DND-41 (cell line): ENCODE measurements around the gene ARHGAP24.

ENCODE experiments used
- ATAC-seq: fragments of 200-7000 bp; cut with Tn5 transposase; 3 replicates; pipeline ENCODE4 v1.9.1; 2021; ENCODE audit warnings: low read depth; ENCODE audit not compliant: insufficient read depth
- DNase-seq: peaks from one replicate; pipeline ENCODE4 v3.0.0-alpha.2; 2020
- H2AFZ ChIP-seq: 2 replicates; pipeline ENCODE4 v1.6.0; 2012; ENCODE audit warnings: low read depth, low read length
- H3K27ac ChIP-seq: 2 replicates; pipeline ENCODE4 v1.5.1; 2012; ENCODE audit warnings: low read length, inconsistent platforms
- H3K27me3 ChIP-seq: fragments of 200-600 bp; sonication (generic); 2 replicates; pipeline ENCODE4 v1.6.0; 2012; ENCODE audit warnings: low read length, mild to moderate bottlenecking, inconsistent platforms; ENCODE audit not compliant: insufficient read depth, poor library complexity
- H3K36me3 ChIP-seq: 2 replicates; pipeline ENCODE4 v1.5.1; 2012; ENCODE audit warnings: low read length, inconsistent platforms; ENCODE audit not compliant: insufficient read depth
- H3K4me1 ChIP-seq: 2 replicates; pipeline ENCODE4 v1.5.1; 2012; ENCODE audit warnings: mild to moderate bottlenecking, low read length; ENCODE audit not compliant: insufficient read depth
- H3K4me2 ChIP-seq: 2 replicates; pipeline ENCODE4 v1.6.0; 2012; ENCODE audit warnings: mild to moderate bottlenecking, moderate library complexity, low read length, inconsistent platforms; ENCODE audit not compliant: insufficient read depth
- H3K4me3 ChIP-seq, 2 experiments: fragments of 200-600 bp in 1 of 2; shearing (Covaris generic) in 1 of 2; 2 replicates each; pipeline ENCODE4 v1.5.1; 2012 to 2016; ENCODE audit warnings: inconsistent platforms in 2 of 2, low read length in 2 of 2, mild to moderate bottlenecking in 2 of 2, low read depth in 1 of 2, moderate library complexity in 1 of 2
- H3K79me2 ChIP-seq: 2 replicates; pipeline ENCODE4 v1.6.0; 2012; ENCODE audit warnings: low read length, inconsistent platforms; ENCODE audit not compliant: insufficient read depth
- H3K9ac ChIP-seq: 2 replicates; pipeline ENCODE4 v1.6.0; 2012; ENCODE audit warnings: low read depth, mild to moderate bottlenecking, inconsistent platforms, low read length, moderate library complexity
- H3K9me3 ChIP-seq: 2 replicates; pipeline ENCODE4 v1.5.1; 2012; ENCODE audit warnings: low read length, moderate library complexity, mild to moderate bottlenecking, inconsistent platforms; ENCODE audit not compliant: insufficient read depth, severe bottlenecking
- H4K20me1 ChIP-seq: 2 replicates; pipeline ENCODE4 v1.6.0; 2012; ENCODE audit warnings: low read length; ENCODE audit not compliant: insufficient read depth
- EZH2 ChIP-seq: IDR thresholded peaks from 3 replicates; pipeline ENCODE4 v1.6.1; 2012; ENCODE audit warnings: borderline replicate concordance, low read depth, mild to moderate bottlenecking, moderate library complexity, low read length, inconsistent platforms; ENCODE audit not compliant: severe bottlenecking
- TF ChIP-seq, protein P1 (sequence below): IDR thresholded peaks from 2 replicates; pipeline ENCODE4 v1.5.1; 2012; ENCODE audit warnings: borderline replicate concordance, low read length, moderate library complexity, mild to moderate bottlenecking; ENCODE audit not compliant: poor library complexity, severe bottlenecking; ENCODE audit errors: extremely low read depth

Gene ARHGAP24

DNA sequence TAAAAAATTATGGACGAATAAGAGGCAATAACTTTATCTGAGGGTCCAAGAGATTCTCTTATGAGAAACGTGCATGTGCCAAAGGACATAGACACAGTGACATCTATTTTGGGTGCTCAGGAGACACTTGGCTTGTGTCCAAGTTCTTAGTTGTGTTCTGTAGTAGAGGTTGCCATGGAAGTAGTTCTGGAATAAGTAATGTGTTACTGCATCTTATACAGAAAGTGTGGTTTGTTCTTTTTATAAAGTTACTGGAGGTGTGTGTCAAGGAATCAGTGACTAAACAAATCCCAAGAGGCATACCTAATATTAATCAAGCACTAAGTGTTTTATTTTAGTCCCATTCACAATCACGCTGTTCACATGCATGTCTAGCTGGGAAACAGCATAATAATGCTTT lies 305.7 kb downstream of the ARHGAP24 start:
- no peak overlapping the region for H3K4me3 ChIP-seq
- no peaks in the 10 kb centered on the region for H3K4me1 ChIP-seq
- no peaks in the 10 kb centered on the region for H4K20me1 ChIP-seq
- no peak overlapping the region for H2AFZ ChIP-seq
- no peak overlapping the region for H3K9ac ChIP-seq
- ATAC-seq (no peak), DNase-seq (no peak)
- no peaks in the 10 kb centered on the region for H3K9me3 ChIP-seq
- H3K36me3 ChIP-seq, result no peaks in the 10 kb centered on the region
- TF ChIP-seq, protein P1, sequence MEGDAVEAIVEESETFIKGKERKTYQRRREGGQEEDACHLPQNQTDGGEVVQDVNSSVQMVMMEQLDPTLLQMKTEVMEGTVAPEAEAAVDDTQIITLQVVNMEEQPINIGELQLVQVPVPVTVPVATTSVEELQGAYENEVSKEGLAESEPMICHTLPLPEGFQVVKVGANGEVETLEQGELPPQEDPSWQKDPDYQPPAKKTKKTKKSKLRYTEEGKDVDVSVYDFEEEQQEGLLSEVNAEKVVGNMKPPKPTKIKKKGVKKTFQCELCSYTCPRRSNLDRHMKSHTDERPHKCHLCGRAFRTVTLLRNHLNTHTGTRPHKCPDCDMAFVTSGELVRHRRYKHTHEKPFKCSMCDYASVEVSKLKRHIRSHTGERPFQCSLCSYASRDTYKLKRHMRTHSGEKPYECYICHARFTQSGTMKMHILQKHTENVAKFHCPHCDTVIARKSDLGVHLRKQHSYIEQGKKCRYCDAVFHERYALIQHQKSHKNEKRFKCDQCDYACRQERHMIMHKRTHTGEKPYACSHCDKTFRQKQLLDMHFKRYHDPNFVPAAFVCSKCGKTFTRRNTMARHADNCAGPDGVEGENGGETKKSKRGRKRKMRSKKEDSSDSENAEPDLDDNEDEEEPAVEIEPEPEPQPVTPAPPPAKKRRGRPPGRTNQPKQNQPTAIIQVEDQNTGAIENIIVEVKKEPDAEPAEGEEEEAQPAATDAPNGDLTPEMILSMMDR, result no peak
- TF ChIP-seq EZH2, result no peak
- H3K79me2 ChIP-seq, result no peaks in the 10 kb centered on the region
- H3K4me2 ChIP-seq, result no peak overlapping the region
- no peak overlapping the region for H3K27ac ChIP-seq
- H3K27me3 ChIP-seq, result no peaks in the 10 kb centered on the region

DNA sequence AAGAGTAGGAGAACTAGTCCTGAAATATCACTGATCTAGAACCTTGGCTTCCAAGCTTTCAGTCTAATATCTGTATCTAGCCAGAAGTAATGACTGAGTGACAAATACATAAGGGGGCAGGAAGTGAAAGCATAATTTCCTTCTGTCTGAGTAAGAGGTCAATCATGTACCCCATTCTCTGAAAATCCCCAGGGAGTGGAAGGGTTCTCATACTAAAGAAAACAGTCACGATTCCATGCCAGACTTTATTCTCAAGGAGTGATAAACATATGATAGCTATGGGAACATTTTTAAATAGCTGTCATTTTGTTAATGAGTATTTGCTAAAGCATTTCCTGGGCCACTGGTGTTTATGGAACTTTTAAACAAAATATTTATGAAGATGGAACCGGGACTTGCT lies 308.5 kb downstream of the ARHGAP24 start:
- no peak for TF ChIP-seq EZH2
- TF ChIP-seq, protein P1, result no peak
- Histone ChIP-seq H3K27me3 (no peaks in the 10 kb centered on the region), H2AFZ (no peak overlapping the region), H3K9me3 (no peaks in the 10 kb centered on the region), H3K4me3 (no peak overlapping the region), H3K36me3 (no peaks in the 10 kb centered on the region), H4K20me1 (no peaks in the 10 kb centered on the region), H3K4me1 (no peaks in the 10 kb centered on the region), H3K27ac (no peak overlapping the region), H3K4me2 (no peak overlapping the region), H3K9ac (no peak overlapping the region), H3K79me2 (no peaks in the 10 kb centered on the region)
- DNase-seq (no peak), ATAC-seq (no peak)

GRCh38 chr4:85783900-85784299 lies 308.9 kb downstream of the ARHGAP24 start:
- TF ChIP-seq, protein P1, result no peak
- no peak for TF ChIP-seq EZH2
- no peaks in the 10 kb centered on the region for H4K20me1 ChIP-seq
- no peak overlapping the region for H3K27ac ChIP-seq
- no peaks in the 10 kb centered on the region for H3K9me3 ChIP-seq
- DNase-seq (no peak), ATAC-seq (no peak)
- no peak overlapping the region for H3K4me2 ChIP-seq
- no peak overlapping the region for H3K4me3 ChIP-seq
- H3K36me3 ChIP-seq, result no peaks in the 10 kb centered on the region
- peaks cover 2% of the 10 kb centered on the region for H3K27me3 ChIP-seq
- no peaks in the 10 kb centered on the region for H3K4me1 ChIP-seq
- no peaks in the 10 kb centered on the region for H3K79me2 ChIP-seq
- H3K9ac ChIP-seq, result no peak overlapping the region
- H2AFZ ChIP-seq, result no peak overlapping the region

GRCh38 chr4:85784348-85784747 lies 309.4 kb downstream of the ARHGAP24 start:
- no peaks in the 10 kb centered on the region for H3K79me2 ChIP-seq
- no peak overlapping the region for H3K27ac ChIP-seq
- peaks cover 2% of the 10 kb centered on the region for H3K27me3 ChIP-seq
- TF ChIP-seq EZH2, result no peak
- TF ChIP-seq, protein P1, result no peak
- no peak overlapping the region for H2AFZ ChIP-seq
- no peak overlapping the region for H3K4me3 ChIP-seq
- no peak overlapping the region for H3K4me2 ChIP-seq
- no peaks in the 10 kb centered on the region for H3K36me3 ChIP-seq
- DNase-seq, result no peak
- ATAC-seq, result no peak
- H3K9ac ChIP-seq, result no peak overlapping the region
- H4K20me1 ChIP-seq, result no peaks in the 10 kb centered on the region
- no peaks in the 10 kb centered on the region for H3K4me1 ChIP-seq
- H3K9me3 ChIP-seq, result no peaks in the 10 kb centered on the region
